ENCODE results near the gene FAM110A. TPM values are rescaled to one million over a fixed set of nuclear protein-coding genes. Genes with fewer than 3 reads are reported as not detected.
"Not testable (repeated sequence)": the region's sequence is repeated elsewhere in the genome, so short reads cannot be mapped to it uniquely, and the experiment has no call there.

Gene FAM110A
- polyA plus RNA-seq, 1 donor: 25.3 TPM

- no peak for DNase-seq (ENCODE audit: low read depth)
Measured at GRCh38 chr20:823574-823902, 10.0 kb upstream of the FAM110A start.

GRCh38 chr20:824490-824889 is 9.0 kb upstream of the FAM110A start:
- no peak for DNase-seq (ENCODE audit: low read depth)

GRCh38 chr20:824916-825315 is 8.6 kb upstream of the FAM110A start:
- no peak for DNase-seq (ENCODE audit: low read depth)

GRCh38 chr20:825710-826421 is 7.6 kb upstream of the FAM110A start:
- DNase-seq (ENCODE audit: low read depth): no peak

GRCh38 chr20:826695-827323 is 6.7 kb upstream of the FAM110A start:
- DNase-seq (ENCODE audit: low read depth): no peak

GRCh38 chr20:827981-828380 is 5.5 kb upstream of the FAM110A start:
- not testable (repeated sequence) for DNase-seq (ENCODE audit: low read depth)

- DNase-seq (ENCODE audit: low read depth): no peak
Measured at GRCh38 chr20:828987-829386, 4.5 kb upstream of the FAM110A start.

GRCh38 chr20:829551-829950 is 4.0 kb upstream of the FAM110A start:
- no peak for DNase-seq (ENCODE audit: low read depth)

GRCh38 chr20:830011-830521 is 3.4 kb upstream of the FAM110A start:
- DNase-seq (ENCODE audit: low read depth): no peak

GRCh38 chr20:831251-831650 is 2.3 kb upstream of the FAM110A start:
- DNase-seq (ENCODE audit: low read depth): no peak

GRCh38 chr20:831956-832355 is 1.6 kb upstream of the FAM110A start:
- DNase-seq (ENCODE audit: low read depth): no peak

GRCh38 chr20:833121-833449 is 430 bp upstream of the FAM110A start:
- no peak for DNase-seq (ENCODE audit: low read depth)

- no peak for DNase-seq (ENCODE audit: low read depth)
Measured at GRCh38 chr20:834151-834746, 734 bp downstream of the FAM110A start.

- no peak for DNase-seq (ENCODE audit: low read depth)
Measured at GRCh38 chr20:835608-836045, 2.1 kb downstream of the FAM110A start.

- no peak for DNase-seq (ENCODE audit: low read depth)
Measured at GRCh38 chr20:836190-836589, 2.7 kb downstream of the FAM110A start.

- no peak for DNase-seq (ENCODE audit: low read depth)
Measured at GRCh38 chr20:839015-839414, 5.5 kb downstream of the FAM110A start.

- DNase-seq (ENCODE audit: low read depth): no peak
Measured at GRCh38 chr20:839626-840025, 6.1 kb downstream of the FAM110A start.

GRCh38 chr20:840503-840857 is 7.0 kb downstream of the FAM110A start:
- DNase-seq (ENCODE audit: low read depth): no peak

GRCh38 chr20:840858-841567 is 7.5 kb downstream of the FAM110A start:
- no peak for DNase-seq (ENCODE audit: low read depth)

GRCh38 chr20:841568-842546 is 8.3 kb downstream of the FAM110A start:
- DNase-seq (ENCODE audit: low read depth): no peak

- DNase-seq (ENCODE audit: low read depth): no peak
Measured at GRCh38 chr20:842547-842940, 9.0 kb downstream of the FAM110A start.

All from forelimb muscle (tissue), 1 donor.